ENCODE data around the gene LRCH2. TPM values are rescaled to one million over a fixed set of nuclear protein-coding genes. Genes with fewer than 3 reads are reported as not detected.

The LRCH2 gene
- total RNA-seq, 2 donors from 2014 or later: 5.4 to 9.9 TPM

GRCh38 chrX:115190636-115191489 lies 43.0 kb downstream of the LRCH2 start:
- no peak overlapping the region for H3K27ac ChIP-seq
- no peak for DNase-seq (ENCODE audit: low spot score)

GRCh38 chrX:115189646-115190635 lies 44.0 kb downstream of the LRCH2 start:
- ATAC-seq (ENCODE audit: insufficient number of reproducible peaks, low FRiP score, low read depth): no peak
- no peak for TF ChIP-seq CTCF (IDR thresholded peaks at IDR 0.05)

More at GRCh38 chrX:115190636-115191489, 43.0 kb downstream of the LRCH2 start:
- H3K4me3 ChIP-seq: no peak overlapping the region
- H3K4me1 ChIP-seq (ENCODE audit: control insufficient read depth in 1 of 2, low read depth in 2 of 2): peaks cover 0 to 3% of the 10 kb centered on the region in 2 donors
- no peak for TF ChIP-seq CTCF (IDR thresholded peaks at IDR 0.05)
- no peaks in the 10 kb centered on the region for H3K27me3 ChIP-seq (replicated peaks; ENCODE audit: insufficient read depth)
- H3K9me3 ChIP-seq: no peaks in the 10 kb centered on the region
- no peak for ATAC-seq (ENCODE audit: insufficient number of reproducible peaks, low FRiP score, low read depth)
- H3K36me3 ChIP-seq: no peaks in the 10 kb centered on the region

GRCh38 chrX:115189110-115189509 lies 44.8 kb downstream of the LRCH2 start, which contains the start of gene RBMXL3:
Gene RBMXL3, plus strand, starts transcription at chrX:115189410. Its CDS starts 32 bp downstream, at chrX:115189442.
- Histone ChIP-seq H3K27ac (no peak within 1 kb of the TSS), H3K9me3 (no peaks in the 10 kb centered on the region), H3K27me3 (replicated peaks; ENCODE audit: insufficient read depth) (no peaks in the 10 kb centered on the region), H3K36me3 (no peaks in the 10 kb centered on the region), H3K4me3 (no peak within 1 kb of the TSS), H3K4me1 (ENCODE audit: control insufficient read depth in 1 of 2, low read depth in 2 of 2) (no peaks in the 10 kb centered on the region)
- no peak for TF ChIP-seq CTCF (IDR thresholded peaks at IDR 0.05)
- no peak for ATAC-seq (ENCODE audit: insufficient number of reproducible peaks, low FRiP score, low read depth)
- DNase-seq (ENCODE audit: low spot score): no peak

More at GRCh38 chrX:115189646-115190635, 44.0 kb downstream of the LRCH2 start:
- no peak for DNase-seq (ENCODE audit: low spot score)
- no peak overlapping the region for H3K4me3 ChIP-seq
- no peaks in the 10 kb centered on the region for H3K27me3 ChIP-seq (replicated peaks; ENCODE audit: insufficient read depth)
- H3K27ac ChIP-seq: no peak overlapping the region
- no peaks in the 10 kb centered on the region for H3K36me3 ChIP-seq
- H3K4me1 ChIP-seq (ENCODE audit: control insufficient read depth in 1 of 2, low read depth in 2 of 2): no peaks in the 10 kb centered on the region
- H3K9me3 ChIP-seq: no peaks in the 10 kb centered on the region

- no peak for TF ChIP-seq CTCF (IDR thresholded peaks at IDR 0.05)
- H3K27me3 ChIP-seq (replicated peaks; ENCODE audit: insufficient read depth): no peaks in the 10 kb centered on the region
- H3K36me3 ChIP-seq: no peaks in the 10 kb centered on the region
- no peaks in the 10 kb centered on the region for H3K4me1 ChIP-seq (ENCODE audit: control insufficient read depth in 1 of 2, low read depth in 2 of 2)
- no peak overlapping the region for H3K4me3 ChIP-seq
- ATAC-seq (ENCODE audit: insufficient number of reproducible peaks, low FRiP score, low read depth): no peak
- no peak overlapping the region for H3K27ac ChIP-seq
- H3K9me3 ChIP-seq: no peaks in the 10 kb centered on the region
- DNase-seq (ENCODE audit: low spot score): no peak
Observed at GRCh38 chrX:115183980-115184379, 49.9 kb downstream of the LRCH2 start.

GRCh38 chrX:115178473-115178872 lies 55.4 kb downstream of the LRCH2 start:
- ATAC-seq (ENCODE audit: insufficient number of reproducible peaks, low FRiP score, low read depth): no peak
- Histone ChIP-seq H3K27ac (no peak overlapping the region), H3K36me3 (no peaks in the 10 kb centered on the region), H3K4me1 (ENCODE audit: control insufficient read depth in 1 of 2, low read depth in 2 of 2) (no peaks in the 10 kb centered on the region), H3K27me3 (replicated peaks; ENCODE audit: insufficient read depth) (no peaks in the 10 kb centered on the region), H3K9me3 (no peaks in the 10 kb centered on the region), H3K4me3 (no peak overlapping the region)
- no peak for TF ChIP-seq CTCF (IDR thresholded peaks at IDR 0.05)
- DNase-seq (ENCODE audit: low spot score): no peak

Measured in thoracic aorta (tissue), 2 donors.